NB4 (cell line): ENCODE measurements around the gene TRPM4.

Source experiments
- DNase-seq: peaks from one replicate; pipeline ENCODE4 v3.0.0; 2010; ENCODE audit warnings: low read depth
- H3K4me3 ChIP-seq: one replicate; pipeline ENCODE4 v1.5.1; 2011; ENCODE audit warnings: mild to moderate bottlenecking, low read depth, low read length, moderate library complexity
- MYC ChIP-seq: IDR thresholded peaks from 2 replicates; pipeline ENCODE4 v1.6.1; 2011; ENCODE audit warnings: low read depth, low read length
- POLR2A ChIP-seq: IDR thresholded peaks from 2 replicates; pipeline ENCODE4 v1.6.1; 2011; ENCODE audit warnings: mild to moderate bottlenecking; ENCODE audit not compliant: insufficient read length; ENCODE audit errors: extremely low read depth
- TF ChIP-seq, protein P1 (sequence below): IDR thresholded peaks from 2 replicates; pipeline ENCODE4 v1.6.1; 2011; ENCODE audit warnings: low read depth, low read length
- TF ChIP-seq, protein P2 (sequence below): IDR thresholded peaks from one replicate; pipeline ENCODE4 v1.5.1; 2012; ENCODE audit warnings: low read depth, low read length

The TRPM4 gene

DNA sequence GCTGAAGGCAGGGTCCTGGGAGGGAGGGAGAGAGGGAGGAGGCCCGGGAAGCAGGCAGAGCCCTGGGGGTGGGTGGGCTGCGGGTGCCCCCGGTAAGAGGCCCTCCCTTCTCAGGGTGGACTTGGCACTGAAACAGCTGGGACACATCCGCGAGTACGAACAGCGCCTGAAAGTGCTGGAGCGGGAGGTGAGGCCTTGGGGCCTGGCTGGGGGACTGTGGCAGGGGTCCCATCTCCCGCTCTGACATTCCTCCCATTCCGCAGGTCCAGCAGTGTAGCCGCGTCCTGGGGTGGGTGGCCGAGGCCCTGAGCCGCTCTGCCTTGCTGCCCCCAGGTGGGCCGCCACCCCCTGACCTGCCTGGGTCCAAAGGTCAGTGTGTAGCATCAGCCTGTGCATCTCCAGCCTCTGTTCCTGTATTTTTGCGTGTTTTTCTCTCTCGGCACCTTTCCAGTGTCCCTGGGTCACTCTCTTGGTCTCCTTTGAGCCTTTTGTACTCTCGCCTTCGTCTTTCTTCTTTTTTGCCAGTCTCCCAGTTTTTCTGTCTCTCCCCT lies 53.4 kb downstream of the TRPM4 start:
- no peak overlapping the region for H3K4me3 ChIP-seq
- DNase-seq: no peak
- TF ChIP-seq, protein P1, sequence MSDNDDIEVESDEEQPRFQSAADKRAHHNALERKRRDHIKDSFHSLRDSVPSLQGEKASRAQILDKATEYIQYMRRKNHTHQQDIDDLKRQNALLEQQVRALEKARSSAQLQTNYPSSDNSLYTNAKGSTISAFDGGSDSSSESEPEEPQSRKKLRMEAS: no peak
- TF ChIP-seq, protein P2, sequence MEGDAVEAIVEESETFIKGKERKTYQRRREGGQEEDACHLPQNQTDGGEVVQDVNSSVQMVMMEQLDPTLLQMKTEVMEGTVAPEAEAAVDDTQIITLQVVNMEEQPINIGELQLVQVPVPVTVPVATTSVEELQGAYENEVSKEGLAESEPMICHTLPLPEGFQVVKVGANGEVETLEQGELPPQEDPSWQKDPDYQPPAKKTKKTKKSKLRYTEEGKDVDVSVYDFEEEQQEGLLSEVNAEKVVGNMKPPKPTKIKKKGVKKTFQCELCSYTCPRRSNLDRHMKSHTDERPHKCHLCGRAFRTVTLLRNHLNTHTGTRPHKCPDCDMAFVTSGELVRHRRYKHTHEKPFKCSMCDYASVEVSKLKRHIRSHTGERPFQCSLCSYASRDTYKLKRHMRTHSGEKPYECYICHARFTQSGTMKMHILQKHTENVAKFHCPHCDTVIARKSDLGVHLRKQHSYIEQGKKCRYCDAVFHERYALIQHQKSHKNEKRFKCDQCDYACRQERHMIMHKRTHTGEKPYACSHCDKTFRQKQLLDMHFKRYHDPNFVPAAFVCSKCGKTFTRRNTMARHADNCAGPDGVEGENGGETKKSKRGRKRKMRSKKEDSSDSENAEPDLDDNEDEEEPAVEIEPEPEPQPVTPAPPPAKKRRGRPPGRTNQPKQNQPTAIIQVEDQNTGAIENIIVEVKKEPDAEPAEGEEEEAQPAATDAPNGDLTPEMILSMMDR: no peak
- no peak for TF ChIP-seq MYC
- TF ChIP-seq POLR2A: no peak

DNA sequence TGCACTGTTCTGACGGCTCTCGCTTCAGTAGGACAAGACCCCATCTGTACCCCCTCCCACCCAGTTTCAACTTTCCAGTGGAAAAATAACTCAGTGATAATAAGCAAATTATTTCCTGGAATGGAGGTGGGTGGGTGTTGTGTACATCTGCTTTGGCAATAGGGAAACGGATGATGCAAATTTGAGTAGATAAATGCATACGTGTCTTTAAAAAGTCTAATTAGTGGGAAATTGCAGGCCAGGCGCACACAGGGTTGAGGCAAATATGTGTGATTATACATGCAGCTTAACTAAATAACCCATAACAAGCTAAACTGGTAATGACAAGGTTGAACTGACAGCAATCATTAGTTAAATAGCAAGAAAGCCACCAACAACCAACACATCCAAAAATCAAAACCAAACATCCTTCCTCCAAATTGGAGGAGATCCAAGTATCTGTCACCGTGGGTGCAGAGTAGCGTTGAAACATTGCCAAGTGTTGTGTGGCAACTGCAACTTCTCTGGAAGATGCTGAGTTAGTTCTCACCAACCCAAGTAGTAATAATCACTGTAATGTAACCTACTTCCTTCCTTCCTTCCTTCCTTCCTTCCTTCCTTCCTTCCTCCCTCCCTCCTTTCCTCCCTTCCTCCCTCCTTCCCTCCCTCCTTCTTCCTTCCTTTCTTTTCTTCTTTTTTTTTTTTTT lies 54.6 kb downstream of the TRPM4 start:
- H3K4me3 ChIP-seq: no peak overlapping the region
- TF ChIP-seq, protein P1: no peak
- TF ChIP-seq MYC (no peak), POLR2A (no peak)
- TF ChIP-seq, protein P2: no peak
- DNase-seq: no peak

DNA sequence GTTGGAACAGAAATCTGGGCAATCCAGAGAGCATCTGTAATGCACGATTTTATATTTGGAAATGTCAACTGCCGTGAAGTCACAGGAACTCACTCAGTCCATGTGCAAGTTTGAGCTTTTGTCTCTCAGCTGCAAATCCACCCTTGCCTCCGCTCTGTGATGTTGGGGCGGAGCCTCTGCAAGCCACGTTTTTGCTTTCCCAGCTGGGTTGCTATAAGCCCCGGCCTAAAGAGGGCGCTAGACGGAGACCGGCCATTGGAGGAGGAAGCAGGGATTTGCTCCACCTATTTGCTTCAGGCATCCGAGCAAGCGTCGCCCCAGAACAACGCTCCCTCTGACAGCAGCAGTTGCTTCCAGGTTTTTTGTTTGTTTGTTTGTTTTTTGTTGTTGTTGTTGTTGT lies 56.2 kb downstream of the TRPM4 start:
- DNase-seq: peak; percentile 16
- TF ChIP-seq MYC: no peak
- TF ChIP-seq, protein P2: peak; percentile 15
- H3K4me3 ChIP-seq: no peak overlapping the region

DNA sequence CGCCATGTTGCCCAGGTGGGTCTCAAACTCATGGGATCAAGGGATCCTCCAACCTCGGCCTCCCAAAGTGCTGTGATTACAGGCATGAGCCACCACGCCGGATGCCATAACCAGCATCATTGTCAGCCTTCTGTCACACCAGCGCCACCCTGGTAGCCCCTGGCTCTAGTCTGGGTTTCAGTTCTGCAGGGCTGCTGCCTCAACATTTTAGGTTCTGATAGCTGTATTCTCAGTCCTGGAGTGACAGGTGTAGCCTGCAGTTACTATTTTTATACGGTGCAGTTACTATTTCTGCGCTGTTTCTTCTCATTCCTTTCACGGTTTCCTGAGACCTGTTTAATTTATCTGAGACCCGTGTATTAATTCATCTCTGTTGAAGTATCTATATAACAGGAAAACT lies 57.1 kb downstream of the TRPM4 start:
- TF ChIP-seq POLR2A (no peak), MYC (no peak)
- TF ChIP-seq, protein P1: no peak
- TF ChIP-seq, protein P2: no peak
- H3K4me3 ChIP-seq: no peak overlapping the region
- DNase-seq: no peak

DNA sequence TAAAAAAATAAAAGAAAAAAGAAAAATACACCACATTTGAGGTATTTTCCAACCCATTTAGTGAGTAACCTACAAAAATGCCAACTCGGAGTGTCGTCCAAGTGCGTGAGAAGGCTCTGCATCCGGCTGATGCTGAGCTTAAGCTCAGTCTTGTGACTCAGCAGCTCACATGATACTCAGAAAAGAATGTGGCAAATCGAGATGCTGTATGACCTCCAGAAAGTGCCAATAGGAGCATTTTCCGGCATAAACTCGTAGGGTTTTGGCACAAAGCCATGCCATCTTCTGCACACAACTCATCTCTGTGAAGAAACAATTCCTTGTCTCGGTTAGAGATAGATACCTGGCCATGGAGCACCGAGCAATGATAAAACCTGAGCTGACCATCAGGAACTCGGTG lies 58.5 kb downstream of the TRPM4 start:
- TF ChIP-seq MYC: no peak
- no peak overlapping the region for H3K4me3 ChIP-seq
- DNase-seq: no peak

DNA sequence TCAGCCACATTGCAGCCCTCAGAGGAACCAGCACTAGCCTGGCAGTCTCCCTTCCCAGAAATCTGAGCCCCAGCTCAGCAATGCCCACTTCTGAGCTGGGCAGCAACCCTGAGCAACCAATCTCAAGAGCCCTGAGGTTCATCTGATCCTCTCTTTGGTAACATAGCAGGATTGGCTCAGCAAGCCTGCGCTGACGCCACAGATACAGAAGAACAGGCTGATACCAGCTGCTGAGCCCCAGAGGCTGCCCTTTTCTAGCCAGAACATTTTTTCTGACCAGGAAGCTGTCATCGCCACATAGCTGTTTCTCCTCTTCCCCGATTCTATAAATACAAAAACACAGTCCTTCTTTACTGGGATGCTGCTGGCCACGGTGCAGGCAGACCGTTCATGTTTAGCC lies 59.8 kb downstream of the TRPM4 start:
- TF ChIP-seq POLR2A (no peak), MYC (no peak)
- TF ChIP-seq, protein P1: no peak
- TF ChIP-seq, protein P2: no peak
- DNase-seq: no peak
- H3K4me3 ChIP-seq: no peak overlapping the region
